OCI-LY1 (cell line): ENCODE results near the gene VWCE.
A peak's percentile ranks its signal among the peaks of the same experiment; 100 is the strongest.

Experiments
- H2AFZ ChIP-seq: fragments of 200-600 bp; sonication (generic), shearing (Covaris generic); 2 replicates; pipeline ENCODE4 v1.6.0; 2014; ENCODE audit warnings: antibody characterized with exemption, mild to moderate bottlenecking, low read length
- H3F3A ChIP-seq: fragments of 200-600 bp; sonication (generic), shearing (Covaris generic); 2 replicates; pipeline ENCODE4 v1.6.0; 2014; ENCODE audit warnings: mild to moderate bottlenecking, antibody characterized with exemption, low read length, moderate library complexity; ENCODE audit not compliant: insufficient read depth
- H3K27ac ChIP-seq: fragments of 200-600 bp; sonication (generic); 2 replicates; pipeline ENCODE4 v1.5.1; 2014; ENCODE audit warnings: low read length, mixed run types, mild to moderate bottlenecking, low read depth; ENCODE audit not compliant: poor library complexity, severe bottlenecking
- H3K27me3 ChIP-seq: fragments of 200-600 bp; sonication (generic); 2 replicates; pipeline ENCODE4 v1.6.0; 2014; ENCODE audit warnings: antibody characterized with exemption, mild to moderate bottlenecking, low read length, moderate library complexity; ENCODE audit not compliant: insufficient read depth
- H3K36me3 ChIP-seq: fragments of 200-600 bp; sonication (generic); 2 replicates; pipeline ENCODE4 v1.6.1; 2014; ENCODE audit warnings: mild to moderate bottlenecking, antibody characterized with exemption, low read length, moderate library complexity, mixed read lengths; ENCODE audit not compliant: insufficient read depth
- H3K4me1 ChIP-seq: fragments of 200-600 bp; sonication (generic); 2 replicates; pipeline ENCODE4 v1.5.1; 2014; ENCODE audit warnings: mild to moderate bottlenecking, low read length, moderate library complexity; ENCODE audit not compliant: insufficient read depth, severe bottlenecking
- H3K4me2 ChIP-seq: fragments of 200-600 bp; sonication (generic), shearing (Covaris generic); 2 replicates; pipeline ENCODE4 v1.6.1; 2014; ENCODE audit warnings: low read length
- H3K4me3 ChIP-seq: fragments of 200-600 bp; sonication (generic); 2 replicates; pipeline ENCODE4 v1.5.1; 2014; ENCODE audit warnings: low read length, low read depth, mild to moderate bottlenecking, mixed read lengths; ENCODE audit not compliant: poor library complexity, severe bottlenecking
- H3K79me2 ChIP-seq: fragments of 200-600 bp; shearing (Covaris generic); 2 replicates; pipeline ENCODE4 v1.6.1; 2016; ENCODE audit warnings: mixed run types, low read length, mixed read lengths; ENCODE audit not compliant: insufficient read depth
- H3K9ac ChIP-seq: fragments of 200-600 bp; sonication (generic), shearing (Covaris generic); 2 replicates; pipeline ENCODE4 v1.6.1; 2014; ENCODE audit warnings: mild to moderate bottlenecking, low read length, mixed read lengths
- H3K9me2 ChIP-seq: fragments of 200-600 bp; sonication (generic), shearing (Covaris generic); 2 replicates; pipeline ENCODE4 v1.6.1; 2014; ENCODE audit warnings: low read depth, mild to moderate bottlenecking, low read length, mixed read lengths
- H3K9me3 ChIP-seq: fragments of 200-600 bp; shearing (Covaris generic); 2 replicates; pipeline ENCODE4 v1.6.1; 2014; ENCODE audit warnings: low read length, mixed read lengths
- H4K20me1 ChIP-seq: fragments of 200-600 bp; sonication (generic), shearing (Covaris generic); 2 replicates; pipeline ENCODE4 v1.6.0; 2016; ENCODE audit warnings: mild to moderate bottlenecking, low read length; ENCODE audit not compliant: insufficient read depth
- EZH2 ChIP-seq: fragments of 200-600 bp; sonication (generic), shearing (Covaris generic); IDR thresholded peaks from 2 replicates; pipeline ENCODE4 v1.8.0; 2017; ENCODE audit warnings: borderline replicate concordance, mixed run types, mild to moderate bottlenecking, antibody characterized with exemption, low read length, moderate library complexity, mixed read lengths
- TF ChIP-seq, protein P1 (sequence below): fragments of 200-600 bp; sonication (generic), shearing (Covaris generic); IDR thresholded peaks from 2 replicates; pipeline ENCODE4 v1.5.1; 2017; ENCODE audit warnings: mild to moderate bottlenecking, antibody characterized with exemption, low read length, moderate library complexity, mixed read lengths

Gene VWCE

DNA sequence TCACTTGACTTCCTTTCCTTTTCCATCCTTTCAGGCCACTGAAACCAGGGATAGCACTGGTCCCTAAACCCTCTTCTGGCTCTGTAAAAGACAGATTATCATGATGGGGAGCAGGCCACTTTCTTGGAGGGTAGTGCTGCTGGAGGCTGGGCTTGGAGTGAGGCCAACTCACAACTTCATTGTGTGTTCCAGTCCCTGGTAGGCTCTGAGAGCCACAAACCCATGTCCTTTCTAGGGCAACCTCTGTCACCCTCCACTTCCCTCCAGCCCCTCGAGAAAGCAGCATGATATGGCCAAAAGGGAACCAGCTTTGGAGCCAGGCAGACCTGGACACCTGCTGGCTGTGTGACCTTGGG, 40.2 kb upstream of the VWCE start:
- no peak overlapping the region for H3K4me3 ChIP-seq
- H3K79me2 ChIP-seq: peaks cover 25% of the 10 kb centered on the region
- no peaks in the 10 kb centered on the region for H4K20me1 ChIP-seq
- no peaks in the 10 kb centered on the region for H3F3A ChIP-seq
- H3K9me3 ChIP-seq: no peaks in the 10 kb centered on the region
- no peaks in the 10 kb centered on the region for H3K9me2 ChIP-seq
- no peak overlapping the region for H2AFZ ChIP-seq
- peaks cover 54% of the 10 kb centered on the region for H3K4me1 ChIP-seq
- peak overlapping the region; percentile 1; the same call in 1 of the 2 replicates for H3K9ac ChIP-seq
- H3K36me3 ChIP-seq: peaks cover 20% of the 10 kb centered on the region
- peak overlapping the region; percentile 90 for H3K27ac ChIP-seq
- H3K4me2 ChIP-seq: peak overlapping the region; percentile 20; the same call in 1 of the 2 replicates
- H3K27me3 ChIP-seq: no peaks in the 10 kb centered on the region
- TF ChIP-seq, protein P1, sequence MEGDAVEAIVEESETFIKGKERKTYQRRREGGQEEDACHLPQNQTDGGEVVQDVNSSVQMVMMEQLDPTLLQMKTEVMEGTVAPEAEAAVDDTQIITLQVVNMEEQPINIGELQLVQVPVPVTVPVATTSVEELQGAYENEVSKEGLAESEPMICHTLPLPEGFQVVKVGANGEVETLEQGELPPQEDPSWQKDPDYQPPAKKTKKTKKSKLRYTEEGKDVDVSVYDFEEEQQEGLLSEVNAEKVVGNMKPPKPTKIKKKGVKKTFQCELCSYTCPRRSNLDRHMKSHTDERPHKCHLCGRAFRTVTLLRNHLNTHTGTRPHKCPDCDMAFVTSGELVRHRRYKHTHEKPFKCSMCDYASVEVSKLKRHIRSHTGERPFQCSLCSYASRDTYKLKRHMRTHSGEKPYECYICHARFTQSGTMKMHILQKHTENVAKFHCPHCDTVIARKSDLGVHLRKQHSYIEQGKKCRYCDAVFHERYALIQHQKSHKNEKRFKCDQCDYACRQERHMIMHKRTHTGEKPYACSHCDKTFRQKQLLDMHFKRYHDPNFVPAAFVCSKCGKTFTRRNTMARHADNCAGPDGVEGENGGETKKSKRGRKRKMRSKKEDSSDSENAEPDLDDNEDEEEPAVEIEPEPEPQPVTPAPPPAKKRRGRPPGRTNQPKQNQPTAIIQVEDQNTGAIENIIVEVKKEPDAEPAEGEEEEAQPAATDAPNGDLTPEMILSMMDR: no peak
- TF ChIP-seq EZH2: no peak

DNA sequence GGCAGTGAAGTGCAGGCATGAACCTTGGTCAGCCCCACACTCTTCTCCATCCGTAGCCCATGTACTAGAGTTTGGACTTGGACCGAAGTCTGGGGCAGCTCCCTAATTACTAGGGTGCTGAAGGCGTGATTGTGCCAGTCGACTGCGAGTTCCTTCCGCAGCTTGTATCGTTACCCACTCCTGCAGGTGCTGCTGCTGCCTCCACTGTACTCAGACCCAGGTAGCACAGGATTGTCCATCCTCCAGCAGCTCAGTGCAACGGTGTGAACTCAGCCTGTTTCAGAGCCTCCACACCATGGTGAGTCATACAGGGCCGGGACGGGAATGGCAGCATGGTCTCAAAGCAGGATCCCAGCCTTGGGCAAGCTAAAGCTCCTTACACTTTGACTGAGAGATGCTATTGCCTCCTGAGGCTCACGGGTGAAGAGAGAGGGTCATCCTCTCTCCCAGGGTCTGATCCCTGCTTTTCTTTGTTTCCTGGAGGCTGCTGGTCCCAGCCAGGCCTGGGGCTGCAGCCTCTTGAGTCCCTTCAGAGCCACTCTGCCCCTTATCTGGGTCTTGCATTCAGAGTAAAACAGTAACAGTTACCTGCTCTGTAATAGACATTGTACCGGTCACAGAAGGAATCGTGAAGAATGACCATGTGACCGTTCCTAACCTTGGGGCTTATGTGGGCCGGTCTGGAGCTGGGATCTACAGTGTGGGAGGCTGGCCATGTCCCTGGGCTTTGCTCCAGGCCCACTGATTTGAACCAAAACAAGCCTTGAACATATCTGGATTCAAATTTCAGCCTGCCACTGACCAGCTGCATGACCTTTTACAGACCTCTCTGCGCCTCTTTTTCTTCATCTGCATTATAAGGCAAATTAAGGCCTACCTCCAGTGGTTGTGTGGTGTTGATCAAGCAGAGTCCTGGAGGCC, 39.6 kb upstream of the VWCE start:
- Histone ChIP-seq H3K4me1 (peaks cover 54% of the 10 kb centered on the region), H3K36me3 (peaks cover 27% of the 10 kb centered on the region), H3K4me2 (peak overlapping the region; percentile 99), H3K9ac (peak overlapping the region; percentile 100; the same call in 1 of the 2 replicates), H3F3A (no peaks in the 10 kb centered on the region), H3K79me2 (peaks cover 32% of the 10 kb centered on the region), H2AFZ (no peak overlapping the region), H3K9me2 (no peaks in the 10 kb centered on the region), H3K4me3 (no peak overlapping the region), H3K9me3 (no peaks in the 10 kb centered on the region), H4K20me1 (no peaks in the 10 kb centered on the region), H3K27me3 (no peaks in the 10 kb centered on the region), H3K27ac (peak overlapping the region; percentile 90)
- no peak for TF ChIP-seq EZH2

DNA sequence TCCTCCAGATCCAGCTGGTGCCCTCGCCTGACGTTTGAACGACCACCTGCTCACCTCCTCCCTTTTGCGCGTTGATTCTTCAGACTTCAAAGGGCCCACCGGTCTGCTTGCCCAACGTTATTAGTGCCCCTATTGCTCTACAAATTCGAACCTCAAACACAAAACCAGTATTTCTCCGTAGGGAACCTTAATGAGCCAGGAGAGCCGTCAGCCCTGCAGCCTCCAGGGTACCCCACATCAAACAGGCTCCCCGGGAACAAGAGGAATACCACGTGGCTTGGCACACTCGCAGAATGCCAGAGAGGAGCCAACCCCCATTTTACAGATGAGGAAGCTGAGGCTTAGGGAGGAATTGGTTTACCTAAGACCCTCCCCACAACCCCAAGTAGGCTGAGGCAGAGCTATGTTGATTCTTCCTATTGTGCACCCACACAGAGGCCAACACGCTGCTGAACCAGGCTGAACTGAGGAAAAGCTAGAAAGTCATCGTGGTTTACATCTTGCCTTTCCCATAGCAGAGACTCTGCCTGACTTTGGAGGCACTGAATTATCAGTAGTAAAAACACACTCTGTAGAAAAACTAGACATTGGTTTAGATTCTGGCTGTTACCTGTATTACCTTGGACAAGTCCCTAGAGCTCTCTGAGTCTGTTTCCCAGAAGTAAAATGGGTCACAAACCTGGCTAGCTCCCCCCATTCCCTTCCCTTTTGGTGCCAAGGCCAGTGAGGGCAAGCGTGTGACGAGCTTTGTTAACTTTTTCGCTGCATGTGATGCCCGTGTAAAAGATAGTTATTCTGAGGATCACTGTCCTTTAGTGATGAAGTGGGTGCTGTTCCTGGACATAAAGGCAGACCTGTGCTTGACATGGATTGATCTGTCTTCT, 38.7 kb upstream of the VWCE start:
- H4K20me1 ChIP-seq: no peaks in the 10 kb centered on the region
- H3K27me3 ChIP-seq: no peaks in the 10 kb centered on the region
- H3K36me3 ChIP-seq: peaks cover 31% of the 10 kb centered on the region
- TF ChIP-seq, protein P1: no peak
- TF ChIP-seq EZH2: no peak
- peak overlapping the region; percentile 95 for H3K4me3 ChIP-seq
- H3K79me2 ChIP-seq: peaks cover 41% of the 10 kb centered on the region
- H3K4me1 ChIP-seq: peaks cover 54% of the 10 kb centered on the region
- no peaks in the 10 kb centered on the region for H3F3A ChIP-seq
- H3K4me2 ChIP-seq: peak overlapping the region; percentile 99
- peak overlapping the region; percentile 100 for H3K9ac ChIP-seq
- H2AFZ ChIP-seq: no peak overlapping the region
- H3K9me2 ChIP-seq: no peaks in the 10 kb centered on the region
- no peaks in the 10 kb centered on the region for H3K9me3 ChIP-seq
- H3K27ac ChIP-seq: peak overlapping the region; percentile 90
